HEK293T (cell line): Measurements from ENCODE around the gene ANKRD13D.

Experiments
- BHLHE40 ChIP-seq: fragments of 450-650 bp; IDR thresholded peaks from 2 replicates; pipeline ENCODE4 v1.6.1; 2016; ENCODE audit warnings: mild to moderate bottlenecking, moderate library complexity, borderline replicate concordance
- ELF4 ChIP-seq: fragments of 450-650 bp; IDR thresholded peaks from 2 replicates; pipeline ENCODE4 v1.6.1; 2017; ENCODE audit warnings: antibody characterized with exemption
- FOXA1 ChIP-seq: fragments of 450-650 bp; IDR thresholded peaks from 2 replicates; pipeline ENCODE4 v1.6.1; 2016; ENCODE audit warnings: mild to moderate bottlenecking
- FOXK2 ChIP-seq: fragments of 450-650 bp; IDR thresholded peaks from 2 replicates; pipeline ENCODE4 v1.6.1; 2016; ENCODE audit warnings: mild to moderate bottlenecking
- FOXM1 ChIP-seq: fragments of 450-650 bp; IDR thresholded peaks from 2 replicates; pipeline ENCODE4 v1.6.1; 2017; ENCODE audit warnings: mild to moderate bottlenecking, borderline replicate concordance
- HDGF ChIP-seq: fragments of 450-650 bp; IDR thresholded peaks from 2 replicates; pipeline ENCODE4 v1.6.1; 2017; ENCODE audit warnings: antibody characterized with exemption, borderline replicate concordance
- L3MBTL2 ChIP-seq: fragments of 450-650 bp; conservative IDR thresholded peaks from 2 replicates; pipeline ENCODE4 v1.6.1; 2016; ENCODE audit warnings: mild to moderate bottlenecking
- NFRKB ChIP-seq: fragments of 450-650 bp; IDR thresholded peaks from 2 replicates; pipeline ENCODE4 v1.6.1; 2016; ENCODE audit warnings: mild to moderate bottlenecking, moderate library complexity
- SP1 ChIP-seq: fragments of 450-650 bp; IDR thresholded peaks from 2 replicates; pipeline ENCODE4 v1.6.1; 2017
- ZNF384 ChIP-seq: fragments of 450-650 bp; IDR thresholded peaks from 2 replicates; pipeline ENCODE4 v1.6.1; 2016
- TF ChIP-seq, protein P1 (sequence below): fragments of 450-650 bp; IDR thresholded peaks from 2 replicates; pipeline ENCODE4 v1.6.1; 2016

DNA sequence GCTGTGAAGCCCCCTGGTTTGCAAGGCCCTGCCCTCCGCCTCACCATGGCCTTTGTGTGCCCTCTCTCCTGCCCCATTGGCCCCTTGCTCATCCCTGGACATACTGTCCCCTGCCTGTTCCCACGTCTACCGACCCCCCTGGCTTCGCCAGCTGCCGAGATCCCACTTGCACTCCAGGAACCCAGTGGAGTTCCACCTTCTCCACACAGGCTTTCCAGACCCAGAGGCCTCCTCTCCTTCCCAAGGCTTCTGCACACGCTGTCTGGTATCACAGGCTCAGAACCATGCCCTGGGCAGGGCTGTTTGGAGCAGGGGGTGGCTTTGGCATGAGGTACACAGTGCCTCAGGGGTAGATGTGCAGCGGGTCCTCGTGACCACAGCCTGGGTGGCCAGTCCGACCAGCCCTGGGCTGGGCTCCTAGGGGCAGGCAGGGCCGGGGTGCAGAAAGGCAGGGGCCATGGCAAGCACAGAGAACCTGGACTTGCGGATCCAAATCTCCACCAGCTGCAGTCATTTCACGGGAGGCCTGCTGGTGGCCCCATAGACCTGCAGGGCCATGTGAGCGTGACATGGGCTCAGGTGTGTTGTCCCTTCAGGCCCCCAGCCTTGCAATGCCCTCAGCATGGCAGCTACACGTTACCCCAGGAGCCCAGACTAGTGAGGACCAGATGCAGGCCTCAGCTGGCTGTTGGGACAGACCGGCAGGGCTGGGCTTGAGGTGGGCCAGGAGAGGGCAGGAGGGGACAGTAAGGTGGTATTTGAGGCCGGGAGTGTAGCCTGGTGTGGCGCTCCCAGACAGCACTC lies 13.3 kb upstream of the ANKRD13D start:
- TF ChIP-seq BHLHE40 (no peak), FOXK2 (no peak), FOXA1 (no peak), SP1 (no peak), ELF4 (no peak), ZNF384 (no peak), FOXM1 (no peak), L3MBTL2 (no peak), HDGF (no peak), NFRKB (no peak)
- TF ChIP-seq, protein P1, sequence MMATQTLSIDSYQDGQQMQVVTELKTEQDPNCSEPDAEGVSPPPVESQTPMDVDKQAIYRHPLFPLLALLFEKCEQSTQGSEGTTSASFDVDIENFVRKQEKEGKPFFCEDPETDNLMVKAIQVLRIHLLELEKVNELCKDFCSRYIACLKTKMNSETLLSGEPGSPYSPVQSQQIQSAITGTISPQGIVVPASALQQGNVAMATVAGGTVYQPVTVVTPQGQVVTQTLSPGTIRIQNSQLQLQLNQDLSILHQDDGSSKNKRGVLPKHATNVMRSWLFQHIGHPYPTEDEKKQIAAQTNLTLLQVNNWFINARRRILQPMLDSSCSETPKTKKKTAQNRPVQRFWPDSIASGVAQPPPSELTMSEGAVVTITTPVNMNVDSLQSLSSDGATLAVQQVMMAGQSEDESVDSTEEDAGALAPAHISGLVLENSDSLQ = no peak
